GM12891 (cell line): ENCODE results near the gene AK5.
"Not testable (repeated sequence)": the region's sequence is repeated elsewhere in the genome, so short reads cannot be mapped to it uniquely, and the experiment has no call there.

Source experiments
- DNase-seq: peaks from one replicate; pipeline ENCODE4 v3.0.0; 2011; ENCODE audit warnings: low spot score; ENCODE audit not compliant: insufficient read length
- FAIRE-seq: peaks from 2 replicates; lab custom pipeline; 2011; peaks lifted over from hg19 to GRCh38; lab: Jason Lieb, UNC
- PAX5 ChIP-seq: IDR thresholded peaks from 2 replicates; pipeline ENCODE4 v1.6.1; 2011; ENCODE audit warnings: low read length, moderate library complexity, mild to moderate bottlenecking; ENCODE audit not compliant: insufficient read depth, severe bottlenecking
- POLR2A ChIP-seq: IDR thresholded peaks from 2 replicates; pipeline ENCODE4 v1.6.1; 2011; ENCODE audit warnings: low read depth, low read length, control low read depth
- POLR2AphosphoS5 ChIP-seq: IDR thresholded peaks from 2 replicates; pipeline ENCODE4 v1.6.1; 2011; ENCODE audit warnings: low read depth, low read length, control low read depth
- POU2F2 ChIP-seq: IDR thresholded peaks from 2 replicates; pipeline ENCODE4 v1.6.1; 2011; ENCODE audit warnings: low read depth, mild to moderate bottlenecking, control low read depth, low read length, moderate library complexity
- SPI1 ChIP-seq: IDR thresholded peaks from 2 replicates; pipeline ENCODE4 v1.6.1; 2011; ENCODE audit warnings: low read depth, low read length, control low read depth
- TAF1 ChIP-seq: IDR thresholded peaks from 2 replicates; pipeline ENCODE4 v1.6.1; 2011; ENCODE audit warnings: low read depth, low read length, control low read depth

AK5 gene

DNA sequence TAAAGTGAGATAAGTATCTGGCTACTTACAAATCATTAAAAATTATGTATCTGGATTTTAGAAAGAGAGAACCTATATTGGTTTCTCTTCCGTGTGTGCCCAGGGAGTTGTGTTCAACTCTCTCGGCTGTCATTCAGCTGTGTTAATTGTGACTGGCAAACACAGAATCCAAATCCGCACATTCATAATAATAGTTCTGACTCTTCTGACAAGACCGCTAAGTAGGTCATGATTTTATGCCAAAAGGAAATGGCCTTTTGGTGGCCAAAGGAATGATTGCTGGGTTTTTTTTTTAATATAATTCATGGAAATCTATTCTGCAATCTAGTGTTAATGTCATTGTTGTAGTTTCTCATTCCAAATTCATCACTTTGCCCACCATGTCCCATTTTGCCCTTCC, 110.7 kb downstream of the AK5 start:
- no peak for DNase-seq
- TF ChIP-seq POLR2A (no peak), POU2F2 (no peak), POLR2AphosphoS5 (no peak), SPI1 (no peak), PAX5 (no peak), TAF1 (no peak)
- no peak for FAIRE-seq

GRCh38 chr1:77394166-77394565, 112.3 kb downstream of the AK5 start:
- FAIRE-seq (no peak), DNase-seq (no peak)
- TF ChIP-seq POU2F2 (no peak), TAF1 (no peak), PAX5 (no peak), POLR2AphosphoS5 (no peak), SPI1 (no peak)

GRCh38 chr1:77395051-77395450, 113.2 kb downstream of the AK5 start:
- no peak for FAIRE-seq
- TF ChIP-seq POLR2A (no peak), POLR2AphosphoS5 (no peak), SPI1 (no peak), POU2F2 (no peak), PAX5 (no peak), TAF1 (no peak)
- DNase-seq, result no peak

GRCh38 chr1:77398152-77398551, 116.3 kb downstream of the AK5 start:
- FAIRE-seq, result no peak
- TF ChIP-seq PAX5 (no peak), TAF1 (no peak), POLR2A (no peak), POU2F2 (no peak), POLR2AphosphoS5 (no peak), SPI1 (no peak)
- DNase-seq, result no peak

DNA sequence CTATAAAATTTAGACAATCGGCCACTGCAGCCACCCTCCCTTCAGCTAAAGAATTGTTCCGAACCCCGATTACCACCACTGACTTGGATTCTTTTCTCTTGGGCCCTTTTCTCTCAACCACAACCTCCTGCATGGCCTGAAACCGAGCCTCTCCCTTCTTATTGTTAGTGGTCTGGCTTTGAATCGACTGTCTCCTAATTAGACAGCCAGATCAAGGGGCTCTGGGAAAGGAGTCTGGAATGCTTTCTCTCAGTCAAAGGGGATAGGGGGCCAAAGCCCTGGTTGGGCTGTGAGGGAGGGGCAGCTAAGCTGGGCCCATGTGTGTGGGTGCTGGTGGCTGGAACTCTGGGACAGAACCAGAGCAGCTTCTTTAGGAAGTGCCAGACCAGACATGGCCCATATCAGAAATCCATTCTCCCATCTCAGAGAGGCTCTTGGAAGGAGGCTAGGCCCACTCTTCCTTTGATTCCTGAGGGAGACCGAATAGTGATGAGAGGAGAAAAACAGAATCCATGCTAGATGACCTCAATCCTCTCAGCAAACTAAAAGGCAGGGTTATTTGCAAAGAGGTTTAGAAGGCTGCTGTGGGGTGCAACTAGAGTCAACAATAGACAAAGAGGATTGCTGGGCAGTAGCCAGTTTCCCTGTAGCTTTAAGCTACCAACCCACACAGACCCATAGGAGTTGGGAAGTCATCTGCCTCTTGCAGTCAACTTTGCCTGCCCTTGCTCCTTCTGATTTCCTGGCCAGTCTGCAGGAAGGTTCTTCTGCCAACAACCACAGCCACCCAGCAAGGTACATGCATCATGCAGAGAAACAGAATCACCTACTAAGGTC, 117.6 kb downstream of the AK5 start:
- TF ChIP-seq POLR2AphosphoS5, result no peak
- DNase-seq (no peak), FAIRE-seq (no peak)

GRCh38 chr1:77400781-77401180, 119.0 kb downstream of the AK5 start:
- FAIRE-seq (no peak), DNase-seq (no peak)
- TF ChIP-seq PAX5, result no peak
- no peak for TF ChIP-seq SPI1
- TF ChIP-seq POU2F2, result no peak
- TF ChIP-seq TAF1, result no peak
- TF ChIP-seq POLR2AphosphoS5, result no peak
- no peak for TF ChIP-seq POLR2A

- TF ChIP-seq POLR2A (no peak), TAF1 (no peak), PAX5 (no peak), SPI1 (no peak), POLR2AphosphoS5 (no peak), POU2F2 (no peak)
- DNase-seq, result no peak
- no peak for FAIRE-seq
Observed at GRCh38 chr1:77401384-77401783, 119.6 kb downstream of the AK5 start.

DNA sequence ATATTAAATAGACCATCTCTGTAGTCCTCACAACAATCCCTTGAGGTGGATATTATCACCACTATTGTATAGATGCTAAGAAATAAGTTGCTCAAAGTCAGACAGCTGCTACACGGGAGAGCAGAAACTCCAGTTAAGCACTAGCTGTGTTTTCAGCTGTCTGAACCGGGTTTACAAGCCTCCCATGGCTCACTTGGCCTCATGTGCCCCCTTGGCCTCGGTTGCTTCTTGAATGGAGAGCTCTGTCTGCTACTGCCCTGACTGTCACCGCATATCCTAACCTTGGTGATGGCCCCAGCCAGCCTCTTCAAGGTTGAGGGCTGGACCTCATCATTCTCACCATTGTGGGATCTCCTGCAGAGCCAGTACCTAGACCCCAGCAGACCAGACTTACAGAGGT, 123.4 kb downstream of the AK5 start:
- TF ChIP-seq TAF1 (no peak), POU2F2 (no peak), PAX5 (no peak), POLR2A (no peak), SPI1 (no peak), POLR2AphosphoS5 (no peak)
- FAIRE-seq, result no peak

DNA sequence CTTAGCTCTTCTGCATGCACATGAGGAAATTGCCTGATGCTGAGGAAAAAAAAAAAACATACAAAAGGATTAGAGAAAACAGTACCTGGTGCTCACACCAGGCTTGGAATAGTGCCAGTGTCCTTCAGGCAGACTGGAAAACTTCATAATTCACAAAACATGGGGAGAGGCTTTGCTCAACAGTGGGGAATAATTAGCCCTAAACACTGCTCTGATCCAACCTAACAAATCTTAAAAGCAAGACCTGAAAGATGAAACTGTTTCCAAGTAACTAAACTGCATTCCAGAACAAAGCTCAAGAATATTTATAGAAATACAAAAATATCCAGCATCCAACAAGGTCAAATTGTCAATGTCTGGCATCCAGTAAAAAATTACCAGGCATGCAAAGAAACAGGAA, 124.8 kb downstream of the AK5 start:
- no peak for FAIRE-seq
- TF ChIP-seq POU2F2, result no peak
- no peak for TF ChIP-seq SPI1
- TF ChIP-seq TAF1, result no peak

More for the DNA sequence above, 123.4 kb downstream of the AK5 start:
- DNase-seq, result no peak

DNA sequence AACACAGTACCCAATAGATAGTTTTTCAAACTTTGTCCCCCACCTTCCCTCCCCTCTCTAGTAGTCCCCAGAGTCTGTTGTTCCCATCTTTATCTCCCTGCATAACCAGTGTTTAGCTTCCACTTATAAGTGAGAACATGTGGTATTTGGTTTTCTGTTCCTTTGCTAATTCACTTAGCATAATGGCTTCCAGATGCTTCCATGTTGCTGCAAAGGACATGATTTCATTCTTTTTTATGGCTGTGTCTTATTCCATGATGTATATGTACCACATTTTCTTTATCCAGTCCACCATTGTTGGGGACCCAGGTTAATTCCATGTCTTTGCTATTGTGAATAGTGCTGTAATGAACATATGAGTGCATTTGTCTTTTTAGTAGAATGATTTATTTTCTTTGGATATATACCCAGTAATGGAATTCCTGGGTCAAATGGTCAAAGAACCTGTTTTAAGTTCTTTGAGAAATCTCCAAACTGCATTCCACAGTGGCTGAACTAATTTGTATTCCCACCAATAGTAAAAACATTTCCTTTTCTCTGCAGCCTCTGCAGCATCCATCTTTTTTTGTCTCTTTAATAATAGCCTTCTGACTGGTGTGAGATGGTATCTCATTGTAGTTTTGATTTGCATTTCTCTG, 126.0 kb downstream of the AK5 start:
- DNase-seq (no peak), FAIRE-seq (no peak)
- no peak for TF ChIP-seq POU2F2
- no peak for TF ChIP-seq POLR2A
- no peak for TF ChIP-seq POLR2AphosphoS5
- no peak for TF ChIP-seq TAF1
- TF ChIP-seq SPI1, result no peak
- no peak for TF ChIP-seq PAX5

More for the DNA sequence above, 124.8 kb downstream of the AK5 start:
- DNase-seq, result no peak

GRCh38 chr1:77408933-77409332, 127.1 kb downstream of the AK5 start:
- DNase-seq, FAIRE-seq: not testable (repeated sequence)
